DOHH2 (cell line): ENCODE data around the gene NANOGP8.

Experiments used
- H3F3A ChIP-seq: fragments of 200-600 bp; sonication (generic), shearing (Covaris generic); 2 replicates; pipeline ENCODE4 v1.6.0; 2016; ENCODE audit warnings: antibody characterized with exemption, mild to moderate bottlenecking; ENCODE audit not compliant: control insufficient read depth, insufficient read depth
- H3K27ac ChIP-seq: fragments of 200-600 bp; sonication (generic); 2 replicates; pipeline ENCODE4 v1.5.1; 2014; ENCODE audit warnings: low read depth, mild to moderate bottlenecking, low read length, moderate library complexity
- H3K27me3 ChIP-seq: fragments of 200-600 bp; sonication (generic); 2 replicates; pipeline ENCODE4 v1.6.1; 2014; ENCODE audit warnings: mild to moderate bottlenecking, low read length, mixed read lengths; ENCODE audit not compliant: control insufficient read depth
- H3K36me3 ChIP-seq: fragments of 200-600 bp; sonication (generic); 2 replicates; pipeline ENCODE4 v1.6.1; 2014; ENCODE audit warnings: mild to moderate bottlenecking, low read length, moderate library complexity, mixed read lengths; ENCODE audit not compliant: control insufficient read depth
- H3K4me1 ChIP-seq: fragments of 200-600 bp; sonication (generic); 2 replicates; pipeline ENCODE4 v1.6.1; 2014; ENCODE audit warnings: mild to moderate bottlenecking, low read length, mixed read lengths; ENCODE audit not compliant: control insufficient read depth
- H3K4me2 ChIP-seq: fragments of 200-600 bp; sonication (generic); 2 replicates; pipeline ENCODE4 v1.6.0; 2014; ENCODE audit warnings: mild to moderate bottlenecking, low read length, moderate library complexity
- H3K4me3 ChIP-seq: fragments of 200-600 bp; sonication (generic); 2 replicates; pipeline ENCODE4 v1.5.1; 2014; ENCODE audit warnings: mild to moderate bottlenecking, low read length, mixed read lengths
- H3K79me2 ChIP-seq: fragments of 200-600 bp; sonication (generic); 2 replicates; pipeline ENCODE4 v1.6.1; 2014; ENCODE audit warnings: mild to moderate bottlenecking, low read length, mixed read lengths; ENCODE audit not compliant: control insufficient read depth
- H3K9me2 ChIP-seq: fragments of 200-600 bp; sonication (generic); replicated peaks from 2 replicates; pipeline ENCODE4 v1.6.1; 2014; ENCODE audit warnings: mild to moderate bottlenecking, low read length, mixed read lengths; ENCODE audit not compliant: control insufficient read depth
- H3K9me3 ChIP-seq: fragments of 200-600 bp; sonication (generic); 2 replicates; pipeline ENCODE4 v1.6.1; 2014; ENCODE audit warnings: antibody characterized with exemption, low read length, mixed read lengths; ENCODE audit not compliant: control insufficient read depth, insufficient read depth
- H4K20me1 ChIP-seq: fragments of 200-600 bp; sonication (generic); 2 replicates; pipeline ENCODE4 v1.6.0; 2014; ENCODE audit warnings: low read depth, mild to moderate bottlenecking, antibody characterized with exemption, low read length, moderate library complexity; ENCODE audit not compliant: control insufficient read depth, insufficient read depth
- CTCF ChIP-seq: fragments of 200-600 bp; sonication (generic); IDR thresholded peaks from one replicate; pipeline ENCODE4 v1.5.1; 2014; ENCODE audit warnings: antibody characterized with exemption, mild to moderate bottlenecking, low read depth, low read length; ENCODE audit not compliant: poor library complexity, severe bottlenecking
- EZH2phosphoT487 ChIP-seq: fragments of 200-600 bp; sonication (generic); IDR thresholded peaks from 2 replicates; pipeline ENCODE4 v1.6.1; 2017; ENCODE audit warnings: borderline replicate concordance, mild to moderate bottlenecking, antibody characterized with exemption, low read length, moderate library complexity, mixed read lengths

NANOGP8 gene

GRCh38 chr15:35098737-35099136 is 13.6 kb upstream of the NANOGP8 start:
- H3F3A ChIP-seq = no peaks in the 10 kb centered on the region
- no peak overlapping the region for H3K4me2 ChIP-seq
- TF ChIP-seq CTCF = no peak
- no peak for TF ChIP-seq EZH2phosphoT487
- H3K9me2 ChIP-seq = no peaks in the 10 kb centered on the region
- H3K4me1 ChIP-seq = no peaks in the 10 kb centered on the region
- H3K9me3 ChIP-seq = no peaks in the 10 kb centered on the region
- no peaks in the 10 kb centered on the region for H3K27me3 ChIP-seq
- H4K20me1 ChIP-seq = no peaks in the 10 kb centered on the region
- no peak overlapping the region for H3K4me3 ChIP-seq
- H3K36me3 ChIP-seq = no peaks in the 10 kb centered on the region
- no peaks in the 10 kb centered on the region for H3K79me2 ChIP-seq
- no peak overlapping the region for H3K27ac ChIP-seq

GRCh38 chr15:35095941-35096340 is 10.8 kb upstream of the NANOGP8 start:
- no peaks in the 10 kb centered on the region for H3K27me3 ChIP-seq

GRCh38 chr15:35092846-35093245 is 7.8 kb upstream of the NANOGP8 start:
- Histone ChIP-seq H3K79me2 (no peaks in the 10 kb centered on the region), H3K4me3 (no peak overlapping the region), H3K9me2 (no peaks in the 10 kb centered on the region), H3K9me3 (no peaks in the 10 kb centered on the region), H3K4me1 (no peaks in the 10 kb centered on the region), H3F3A (no peaks in the 10 kb centered on the region), H3K4me2 (no peak overlapping the region), H4K20me1 (no peaks in the 10 kb centered on the region), H3K27me3 (no peaks in the 10 kb centered on the region), H3K36me3 (no peaks in the 10 kb centered on the region), H3K27ac (no peak overlapping the region)
- TF ChIP-seq EZH2phosphoT487 (no peak), CTCF (no peak)

More at GRCh38 chr15:35095941-35096340, 10.8 kb upstream of the NANOGP8 start:
- Histone ChIP-seq H3F3A (no peaks in the 10 kb centered on the region), H3K9me3 (no peaks in the 10 kb centered on the region), H3K9me2 (no peaks in the 10 kb centered on the region), H3K4me2 (no peak overlapping the region), H3K36me3 (no peaks in the 10 kb centered on the region), H3K4me3 (no peak overlapping the region), H4K20me1 (no peaks in the 10 kb centered on the region), H3K4me1 (no peaks in the 10 kb centered on the region), H3K79me2 (no peaks in the 10 kb centered on the region), H3K27ac (no peak overlapping the region)
- TF ChIP-seq CTCF (no peak), EZH2phosphoT487 (no peak)

GRCh38 chr15:35092311-35092710 is 7.2 kb upstream of the NANOGP8 start:
- Histone ChIP-seq H3K36me3 (no peaks in the 10 kb centered on the region), H3K9me2 (no peaks in the 10 kb centered on the region), H3K4me2 (no peak overlapping the region), H3K4me1 (no peaks in the 10 kb centered on the region), H4K20me1 (no peaks in the 10 kb centered on the region), H3K9me3 (no peaks in the 10 kb centered on the region), H3K4me3 (no peak overlapping the region), H3K79me2 (no peaks in the 10 kb centered on the region), H3K27me3 (no peaks in the 10 kb centered on the region), H3F3A (no peaks in the 10 kb centered on the region), H3K27ac (no peak overlapping the region)
- no peak for TF ChIP-seq EZH2phosphoT487
- no peak for TF ChIP-seq CTCF
